B cell (primary cell): ENCODE results near the gene ASIC4. TPM values are rescaled to one million over a fixed set of nuclear protein-coding genes. Genes with fewer than 3 reads are reported as not detected.

ENCODE experiments used
- ATAC-seq: fragments of 200-7000 bp; cut with Tn5 transposase; one replicate; pipeline ENCODE4 v1.10.0; 2021; ENCODE audit warnings: low read depth, mild to moderate bottlenecking, moderate number of reproducible peaks, moderate library complexity
- CTCF ChIA-PET: fragments of 350-600 bp; sonication (Branson Sonifier 250); formaldehyde crosslinking; loops from one replicate; lab custom pipeline; 2021; ENCODE audit warnings: antibody characterized with exemption, inconsistent platforms; lab: Charles Lee
- POLR2A ChIA-PET: fragments of 350-600 bp; sonication (Branson Sonifier 250); formaldehyde crosslinking; loops from one replicate; lab custom pipeline; 2021; ENCODE audit warnings: antibody characterized with exemption; lab: Charles Lee
- DNase-seq: peaks from one replicate; pipeline ENCODE4 v3.0.0; 2013
- H2AFZ ChIP-seq: 2 replicates; pipeline ENCODE4 v1.6.1; 2012; ENCODE audit warnings: mild to moderate bottlenecking, low read depth, low read length; ENCODE audit not compliant: insufficient read depth, poor library complexity, severe bottlenecking
- H3K27ac ChIP-seq, 2 donors: 1 replicate in 1 of 2; 2 replicates in 1 of 2; pipeline ENCODE4 v1.5.1; 2012 to 2013; ENCODE audit warnings: low read length in 2 of 2, mild to moderate bottlenecking in 2 of 2, moderate library complexity in 1 of 2
- H3K27me3 ChIP-seq, 4 experiments: fragments of 200-600 bp in 1 of 4; sonication (generic) in 1 of 4; replicated peaks in 1 of 4; 1 replicate in 2 of 4; 2 replicates in 2 of 4; pipeline versions ENCODE4 v1.6.1 to v1.7.0; 2013 to 2016; ENCODE audit warnings: low read length in 3 of 4, mild to moderate bottlenecking in 2 of 4, mixed read lengths in 1 of 4, moderate library complexity in 1 of 4; ENCODE audit not compliant: insufficient read depth in 4 of 4, control insufficient read depth in 3 of 4; ENCODE audit errors: control extremely low read depth in 1 of 4
- H3K36me3 ChIP-seq, 2 experiments: replicated peaks in 1 of 2; 1 replicate in 1 of 2; 2 replicates in 1 of 2; pipeline versions ENCODE4 v1.6.1 to v1.7.1; 2013; ENCODE audit warnings: low read length in 1 of 2; ENCODE audit not compliant: insufficient read depth in 2 of 2, control insufficient read depth in 1 of 2; ENCODE audit errors: control extremely low read depth in 1 of 2, extremely low read depth in 1 of 2
- H3K4me1 ChIP-seq, 2 donors: fragments of 200-600 bp in 1 of 2; sonication (generic) in 1 of 2; 1 replicate in 1 of 2; 2 replicates in 1 of 2; pipeline versions ENCODE4 v1.5.1 to v1.6.1; 2013 to 2017; ENCODE audit warnings: low read length in 2 of 2; ENCODE audit not compliant: control insufficient read depth in 2 of 2, insufficient read depth in 2 of 2
- H3K4me2 ChIP-seq: replicated peaks from 2 replicates; pipeline ENCODE3; 2012; ENCODE audit warnings: mild to moderate bottlenecking, low read depth, low read length; ENCODE audit not compliant: poor library complexity, severe bottlenecking
- H3K4me3 ChIP-seq, 5 experiments: fragments of 200-600 bp in 1 of 5; sonication (generic) in 1 of 5; 1 replicate in 3 of 5; 2 replicates in 2 of 5; pipeline versions ENCODE4 v1.5.1 to v1.7.0; 2011 to 2016; ENCODE audit warnings: low read length in 4 of 5, mild to moderate bottlenecking in 4 of 5, low read depth in 2 of 5, control low read depth in 1 of 5, moderate library complexity in 1 of 5; ENCODE audit not compliant: insufficient read depth in 1 of 5; ENCODE audit errors: control extremely low read depth in 1 of 5, extremely low read depth in 1 of 5
- H3K79me2 ChIP-seq: fragments of 200-600 bp; sonication (generic); one replicate; pipeline ENCODE4 v1.6.0; 2016; ENCODE audit warnings: low read length; ENCODE audit not compliant: control insufficient read depth, insufficient read depth
- H3K9ac ChIP-seq: fragments of 200-600 bp; sonication (generic); 2 replicates; pipeline ENCODE4 v1.6.1; 2017; ENCODE audit warnings: mild to moderate bottlenecking, low read length, moderate library complexity
- H3K9me3 ChIP-seq, 3 donors: one replicate each; pipeline versions ENCODE4 v1.6.1 to v1.7.1; 2013; ENCODE audit warnings: low read length in 2 of 3; ENCODE audit not compliant: control insufficient read depth in 2 of 3, insufficient read depth in 1 of 3; ENCODE audit errors: control extremely low read depth in 1 of 3
- H4K20me1 ChIP-seq: 2 replicates; pipeline ENCODE4 v1.6.0; 2012; ENCODE audit warnings: mild to moderate bottlenecking, low read length; ENCODE audit not compliant: insufficient read depth, control insufficient read depth, poor library complexity, severe bottlenecking
- H3K27ac Mint-ChIP-seq: one replicate; pipeline ENCODE4 v1.8.0; 2021; ENCODE audit warnings: mixed read lengths
- H3K27me3 Mint-ChIP-seq: one replicate; pipeline ENCODE4 v1.8.0; 2021; ENCODE audit warnings: mixed read lengths
- H3K4me1 Mint-ChIP-seq: one replicate; pipeline ENCODE4 v1.8.0; 2021; ENCODE audit warnings: mixed read lengths
- H3K4me3 Mint-ChIP-seq: one replicate; pipeline ENCODE4 v1.8.0; 2021; ENCODE audit warnings: mixed read lengths
- H3K9me3 Mint-ChIP-seq: one replicate; pipeline ENCODE4 v1.8.0; 2022; ENCODE audit warnings: mixed read lengths; ENCODE audit not compliant: insufficient read depth
- CTCF ChIP-seq: fragments of 200-600 bp; IDR thresholded peaks from one replicate; pipeline ENCODE4 v1.8.0; 2022; ENCODE audit warnings: antibody characterized with exemption, mild to moderate bottlenecking
- EZH2 ChIP-seq: IDR thresholded peaks from 2 replicates; pipeline ENCODE4 v1.6.1; 2012; ENCODE audit warnings: borderline replicate concordance, low read depth, mild to moderate bottlenecking, moderate library complexity, low read length; ENCODE audit not compliant: insufficient read depth, poor library complexity, severe bottlenecking
- whole genome bisulfite sequencing: methylation state at CpG from one replicate; pipeline ENCODE4 v1.1.5; 2013; ENCODE audit warnings: missing lambda C conversion rate; ENCODE audit not compliant: insufficient coverage; 5-methylcytosine and 5-hydroxymethylcytosine counted together
- intact Hi-C: fragments of 100-400 bp; cut with micrococcal nuclease; formaldehyde crosslinking; loops from one replicate; pipeline ENCODE4 v1.10.0; 2022
- polyA plus RNA-seq: library from polyadenylated mRNA; depleted of rRNA; stranded (reverse); fragments of >200 nt; gene quantifications from 2 replicates; pipeline ENCODE4 v1.2.3, GENCODE V29; 2012
- total RNA-seq, 2 donors: library from RNA; stranded (reverse); fragments of 120-200 nt in 1 of 2; gene quantifications; 1 replicate in 1 of 2; 2 replicates in 1 of 2; pipeline versions ENCODE4 v1.2.3 to v1.2.4, GENCODE V29; 2013 to 2022

Gene ASIC4
- total and polyA plus RNA-seq, 2 donors (not counting 1 experiment from before 2014, with no cell fraction given) = not detected

GRCh38 chr2:219494952-219495530 is 19.2 kb upstream of the ASIC4 start:
- WGBS = 14% methylated on average over 7 of the region's 10 CpGs
- H3K27me3 Mint-ChIP-seq = peaks cover 52% of the 10 kb centered on the region
- peaks cover 0 to 69% (median 33%) of the 10 kb centered on the region in 4 experiments for H3K27me3 ChIP-seq

More at GRCh38 chr2:219494952-219495530, 19.2 kb upstream of the ASIC4 start:
- no peak for ATAC-seq
- Mint-ChIP-seq H3K4me3 (no peak overlapping the region), H3K27ac (no peak overlapping the region), H3K4me1 (peaks cover 30% of the 10 kb centered on the region), H3K9me3 (no peaks in the 10 kb centered on the region)
- H3K4me1 ChIP-seq = peaks cover 38% of the 10 kb centered on the region in 2 donors
- TF ChIP-seq EZH2 = no peak
- no peak for TF ChIP-seq CTCF
- peaks cover 0 to 21% (median 0%) of the 10 kb centered on the region in 3 donors for H3K9me3 ChIP-seq
- no peak overlapping the region for H3K4me3 ChIP-seq
- no peak overlapping the region for H3K9ac ChIP-seq
- no peak overlapping the region for H3K4me2 ChIP-seq
- intact Hi-C loops = loop anchor here (1.0 to 5.0 kb wide), 4 partner anchors 35 to 1223 kb away; partner anchors contain the start of genes AAMP, CNPPD1, DNAJB2 and PNKD
- H4K20me1 ChIP-seq = no peaks in the 10 kb centered on the region
- no peaks in the 10 kb centered on the region for H3K36me3 ChIP-seq
- ChIA-PET CTCF (interaction anchor here (0.8 to 10.4 kb wide), 13 partner anchors 9 to 148 kb away, joined by 3 to 123 read pairs (median 4); no protein-coding TSS in a partner anchor), POLR2A (interaction anchor here (0.6 kb wide), 1 partner anchor 687 kb away, joined by 4 read pairs; no protein-coding TSS in a partner anchor)
- no peak overlapping the region for H2AFZ ChIP-seq
- no peak overlapping the region for H3K27ac ChIP-seq
- no peak for DNase-seq
- peaks cover 19% of the 10 kb centered on the region for H3K79me2 ChIP-seq
